HG03025 (cell line): Measurements from ENCODE around the gene TMEM267.
"Not testable (repeated sequence)": the region's sequence is repeated elsewhere in the genome, so short reads cannot be mapped to it uniquely, and the experiment has no call there.

Experiments
- ATAC-seq: cut with Tn5 transposase; IDR thresholded peaks from one replicate; pipeline ENCODE4 v1.9.1; 2021; ENCODE audit warnings: mild to moderate bottlenecking, moderate library complexity; ENCODE audit not compliant: unreplicated experiment, low FRiP score

TMEM267 gene

GRCh38 chr5:43411495-43411894 is 72.2 kb downstream of the TMEM267 start:
- no peak for ATAC-seq

GRCh38 chr5:43410414-43410813 is 73.3 kb downstream of the TMEM267 start:
- ATAC-seq: no peak

DNA sequence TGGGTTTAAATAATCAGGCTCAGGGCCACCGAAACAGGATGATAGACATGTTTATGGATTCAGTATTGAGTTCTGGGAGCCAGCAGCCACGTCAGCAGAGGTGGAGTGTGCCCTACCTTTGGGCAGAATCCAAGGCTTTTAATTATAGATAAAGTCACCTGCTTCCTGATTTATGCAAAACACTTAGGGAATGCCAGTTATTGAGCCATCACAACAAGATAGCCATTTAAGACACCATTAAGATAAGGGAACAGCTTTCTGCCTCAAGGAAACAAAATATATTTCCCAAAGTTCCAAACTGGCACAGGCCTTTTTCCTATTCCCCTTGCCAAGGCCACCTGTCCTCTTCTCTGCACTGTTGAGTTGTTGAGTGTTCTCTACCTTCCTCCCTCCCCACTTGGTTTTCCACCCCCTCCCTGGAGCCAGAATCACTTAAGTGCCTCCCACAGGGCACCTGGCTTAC is 73.8 kb downstream of the TMEM267 start:
- ATAC-seq: no peak

- not testable (repeated sequence) for ATAC-seq
These were observed 81.1 kb downstream of the TMEM267 start for GRCh38 chr5:43402524-43403066.

DNA sequence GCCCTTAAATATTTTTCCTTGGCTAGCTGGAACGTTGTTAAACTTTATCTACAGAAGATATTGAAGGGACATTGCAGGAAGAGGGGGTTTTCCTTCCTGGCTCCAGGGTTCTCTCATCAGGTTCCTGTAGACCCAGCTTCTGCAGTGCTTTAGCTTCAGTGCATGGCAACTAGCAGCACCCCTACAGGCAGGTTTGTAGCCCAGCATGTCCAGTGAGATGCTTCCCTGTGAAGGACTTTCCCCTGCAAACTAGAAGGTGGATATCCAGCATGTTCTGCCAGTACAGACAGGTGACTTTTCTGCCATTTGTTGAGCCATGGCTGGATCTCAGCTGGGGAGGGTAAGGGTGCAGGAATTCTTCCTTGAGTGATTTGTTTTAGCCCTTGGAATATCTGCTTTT is 81.8 kb downstream of the TMEM267 start:
- no peak for ATAC-seq

GRCh38 chr5:43400082-43400481 is 83.6 kb downstream of the TMEM267 start:
- no peak for ATAC-seq

- peak; percentile 86 for ATAC-seq
These were observed 86.8 kb downstream of the TMEM267 start for GRCh38 chr5:43396762-43397304.
